Measurements from ENCODE around the gene BAZ2B.

BAZ2B gene

GRCh38 chr2:159521272-159521671, 95.1 kb downstream of the BAZ2B start:
- peaks cover 0 to 19% of the 10 kb centered on the region in 2 donors for H3K4me1 ChIP-seq (ENCODE audit: control insufficient read depth in 1 of 2, insufficient read depth in 2 of 2, low read length in 2 of 2)

GRCh38 chr2:159518321-159519005, 97.9 kb downstream of the BAZ2B start:
- H3K9me3 ChIP-seq (ENCODE audit: control insufficient read depth in 1 of 2, low read length in 2 of 2), result no peaks in the 10 kb centered on the region
- no peak overlapping the region for H3K4me3 ChIP-seq (ENCODE audit: low read depth in 1 of 2, low read length in 2 of 2)
- no peaks in the 10 kb centered on the region for H3K27me3 ChIP-seq (ENCODE audit: low read depth, low read length)
- peaks cover 0 to 25% of the 10 kb centered on the region in 2 donors for H3K4me1 ChIP-seq (ENCODE audit: control insufficient read depth in 1 of 2, insufficient read depth in 2 of 2, low read length in 2 of 2)
- H3K36me3 ChIP-seq (ENCODE audit: control insufficient read depth in 1 of 2, insufficient read depth in 2 of 2, low read length in 2 of 2), result no peaks in the 10 kb centered on the region
- no peak overlapping the region for H3K27ac ChIP-seq (ENCODE audit: low read length)

More at GRCh38 chr2:159521272-159521671, 95.1 kb downstream of the BAZ2B start:
- no peak overlapping the region for H3K27ac ChIP-seq (ENCODE audit: low read length)
- no peaks in the 10 kb centered on the region for H3K36me3 ChIP-seq (ENCODE audit: control insufficient read depth in 1 of 2, insufficient read depth in 2 of 2, low read length in 2 of 2)
- no peaks in the 10 kb centered on the region for H3K27me3 ChIP-seq (ENCODE audit: low read depth, low read length)
- H3K9me3 ChIP-seq (ENCODE audit: control insufficient read depth in 1 of 2, low read length in 2 of 2), result no peaks in the 10 kb centered on the region
- no peak overlapping the region for H3K4me3 ChIP-seq (ENCODE audit: low read depth in 1 of 2, low read length in 2 of 2)

- peaks cover 5 to 25% of the 10 kb centered on the region in 2 donors for H3K4me1 ChIP-seq (ENCODE audit: control insufficient read depth in 1 of 2, insufficient read depth in 2 of 2, low read length in 2 of 2)
- H3K36me3 ChIP-seq (ENCODE audit: control insufficient read depth in 1 of 2, insufficient read depth in 2 of 2, low read length in 2 of 2), result no peaks in the 10 kb centered on the region
- peak overlapping the region; percentile 48 to 78 for H3K4me3 ChIP-seq (ENCODE audit: low read depth in 1 of 2, low read length in 2 of 2)
- H3K9me3 ChIP-seq (ENCODE audit: control insufficient read depth in 1 of 2, low read length in 2 of 2), result no peaks in the 10 kb centered on the region
- peak overlapping the region; percentile 92 for H3K27ac ChIP-seq (ENCODE audit: low read length)
- no peaks in the 10 kb centered on the region for H3K27me3 ChIP-seq (ENCODE audit: low read depth, low read length)
Observed at GRCh38 chr2:159516241-159516758, 100.0 kb downstream of the BAZ2B start.

- H3K9me3 ChIP-seq (ENCODE audit: control insufficient read depth in 1 of 2, low read length in 2 of 2), result no peaks in the 10 kb centered on the region
- H3K4me3 ChIP-seq (ENCODE audit: low read depth in 1 of 2, low read length in 2 of 2), result peak overlapping the region in 1 of 2 donors; percentile 78
- peak overlapping the region; percentile 92 for H3K27ac ChIP-seq (ENCODE audit: low read length)
- H3K27me3 ChIP-seq (ENCODE audit: low read depth, low read length), result no peaks in the 10 kb centered on the region
- H3K36me3 ChIP-seq (ENCODE audit: control insufficient read depth in 1 of 2, insufficient read depth in 2 of 2, low read length in 2 of 2), result no peaks in the 10 kb centered on the region
- H3K4me1 ChIP-seq (ENCODE audit: control insufficient read depth in 1 of 2, insufficient read depth in 2 of 2, low read length in 2 of 2), result peaks cover 5 to 25% of the 10 kb centered on the region in 2 donors
Observed at GRCh38 chr2:159515441-159515840, 100.9 kb downstream of the BAZ2B start.

- H3K27me3 ChIP-seq (ENCODE audit: low read depth, low read length), result no peaks in the 10 kb centered on the region
- no peak overlapping the region for H3K27ac ChIP-seq (ENCODE audit: low read length)
- no peak overlapping the region for H3K4me3 ChIP-seq (ENCODE audit: low read depth in 1 of 2, low read length in 2 of 2)
- H3K36me3 ChIP-seq (ENCODE audit: control insufficient read depth in 1 of 2, insufficient read depth in 2 of 2, low read length in 2 of 2), result no peaks in the 10 kb centered on the region
- H3K9me3 ChIP-seq (ENCODE audit: control insufficient read depth in 1 of 2, low read length in 2 of 2), result no peaks in the 10 kb centered on the region
- peaks cover 5 to 25% of the 10 kb centered on the region in 2 donors for H3K4me1 ChIP-seq (ENCODE audit: control insufficient read depth in 1 of 2, insufficient read depth in 2 of 2, low read length in 2 of 2)
Observed at GRCh38 chr2:159513745-159514144, 102.6 kb downstream of the BAZ2B start.

GRCh38 chr2:159508140-159508539, 108.2 kb downstream of the BAZ2B start:
- Histone ChIP-seq H3K4me1 (ENCODE audit: control insufficient read depth in 1 of 2, insufficient read depth in 2 of 2, low read length in 2 of 2) (peaks cover 5% of the 10 kb centered on the region in 2 donors), H3K36me3 (ENCODE audit: control insufficient read depth in 1 of 2, insufficient read depth in 2 of 2, low read length in 2 of 2) (no peaks in the 10 kb centered on the region), H3K27ac (ENCODE audit: low read length) (no peak overlapping the region), H3K27me3 (ENCODE audit: low read depth, low read length) (no peaks in the 10 kb centered on the region), H3K9me3 (ENCODE audit: control insufficient read depth in 1 of 2, low read length in 2 of 2) (no peaks in the 10 kb centered on the region), H3K4me3 (ENCODE audit: low read depth in 1 of 2, low read length in 2 of 2) (no peak overlapping the region)

GRCh38 chr2:159506764-159507440, 109.4 kb downstream of the BAZ2B start:
- Histone ChIP-seq H3K4me3 (ENCODE audit: low read depth in 1 of 2, low read length in 2 of 2) (no peak overlapping the region), H3K27me3 (ENCODE audit: low read depth, low read length) (no peaks in the 10 kb centered on the region), H3K4me1 (ENCODE audit: control insufficient read depth in 1 of 2, insufficient read depth in 2 of 2, low read length in 2 of 2) (peaks cover 0 to 5% of the 10 kb centered on the region in 2 donors), H3K9me3 (ENCODE audit: control insufficient read depth in 1 of 2, low read length in 2 of 2) (peaks cover 0 to 2% of the 10 kb centered on the region in 2 donors), H3K36me3 (ENCODE audit: control insufficient read depth in 1 of 2, insufficient read depth in 2 of 2, low read length in 2 of 2) (no peaks in the 10 kb centered on the region), H3K27ac (ENCODE audit: low read length) (no peak overlapping the region)

- Histone ChIP-seq H3K4me1 (ENCODE audit: control insufficient read depth in 1 of 2, insufficient read depth in 2 of 2, low read length in 2 of 2) (peaks cover 0 to 5% of the 10 kb centered on the region in 2 donors), H3K27ac (ENCODE audit: low read length) (no peak overlapping the region), H3K36me3 (ENCODE audit: control insufficient read depth in 1 of 2, insufficient read depth in 2 of 2, low read length in 2 of 2) (no peaks in the 10 kb centered on the region), H3K9me3 (ENCODE audit: control insufficient read depth in 1 of 2, low read length in 2 of 2) (peaks cover 0 to 2% of the 10 kb centered on the region in 2 donors), H3K4me3 (ENCODE audit: low read depth in 1 of 2, low read length in 2 of 2) (no peak overlapping the region), H3K27me3 (ENCODE audit: low read depth, low read length) (no peaks in the 10 kb centered on the region)
Observed at GRCh38 chr2:159506202-159506601, 110.1 kb downstream of the BAZ2B start.

GRCh38 chr2:159505196-159505595, 111.2 kb downstream of the BAZ2B start:
- H3K4me3 ChIP-seq (ENCODE audit: low read depth in 1 of 2, low read length in 2 of 2), result no peak overlapping the region
- H3K36me3 ChIP-seq (ENCODE audit: control insufficient read depth in 1 of 2, insufficient read depth in 2 of 2, low read length in 2 of 2), result no peaks in the 10 kb centered on the region
- H3K4me1 ChIP-seq (ENCODE audit: control insufficient read depth in 1 of 2, insufficient read depth in 2 of 2, low read length in 2 of 2), result peaks cover 0 to 5% of the 10 kb centered on the region in 2 donors
- H3K9me3 ChIP-seq (ENCODE audit: control insufficient read depth in 1 of 2, low read length in 2 of 2), result peaks cover 0 to 3% of the 10 kb centered on the region in 2 donors
- no peak overlapping the region for H3K27ac ChIP-seq (ENCODE audit: low read length)
- H3K27me3 ChIP-seq (ENCODE audit: low read depth, low read length), result no peaks in the 10 kb centered on the region

GRCh38 chr2:159501743-159502142, 114.6 kb downstream of the BAZ2B start:
- H3K4me3 ChIP-seq (ENCODE audit: low read depth in 1 of 2, low read length in 2 of 2), result no peak overlapping the region
- no peaks in the 10 kb centered on the region for H3K27me3 ChIP-seq (ENCODE audit: low read depth, low read length)

GRCh38 chr2:159497847-159498246, 118.5 kb downstream of the BAZ2B start:
- H3K27ac ChIP-seq (ENCODE audit: low read length), result peak overlapping the region; percentile 50
- H3K36me3 ChIP-seq (ENCODE audit: control insufficient read depth in 1 of 2, insufficient read depth in 2 of 2, low read length in 2 of 2), result no peaks in the 10 kb centered on the region
- no peaks in the 10 kb centered on the region for H3K4me1 ChIP-seq (ENCODE audit: control insufficient read depth in 1 of 2, insufficient read depth in 2 of 2, low read length in 2 of 2)
- H3K4me3 ChIP-seq (ENCODE audit: low read depth in 1 of 2, low read length in 2 of 2), result no peak overlapping the region
- H3K9me3 ChIP-seq (ENCODE audit: control insufficient read depth in 1 of 2, low read length in 2 of 2), result peaks cover 0 to 5% of the 10 kb centered on the region in 2 donors
- H3K27me3 ChIP-seq (ENCODE audit: low read depth, low read length), result no peaks in the 10 kb centered on the region

More at GRCh38 chr2:159501743-159502142, 114.6 kb downstream of the BAZ2B start:
- peaks cover 0 to 5% of the 10 kb centered on the region in 2 donors for H3K9me3 ChIP-seq (ENCODE audit: control insufficient read depth in 1 of 2, low read length in 2 of 2)
- H3K36me3 ChIP-seq (ENCODE audit: control insufficient read depth in 1 of 2, insufficient read depth in 2 of 2, low read length in 2 of 2), result no peaks in the 10 kb centered on the region
- no peak overlapping the region for H3K27ac ChIP-seq (ENCODE audit: low read length)
- H3K4me1 ChIP-seq (ENCODE audit: control insufficient read depth in 1 of 2, insufficient read depth in 2 of 2, low read length in 2 of 2), result peaks cover 0 to 5% of the 10 kb centered on the region in 2 donors
